GM23338 (cell line): ENCODE data around the gene CAMSAP2.

ENCODE experiments used
- CREB1 ChIP-seq: fragments of 250-450 bp; sonication (Bioruptor Pico); IDR thresholded peaks from 2 replicates; pipeline ENCODE4 v1.5.0; 2020; ENCODE audit warnings: low read depth, mild to moderate bottlenecking, moderate library complexity
- TF ChIP-seq, protein P1 (sequence below), 2 experiments: fragments of 200-600 bp in 1 of 2; sonication (generic) in 1 of 2; conservative IDR thresholded peaks; 2 replicates each; pipeline versions ENCODE4 v1.5.1 to v1.6.1; 2016 to 2017; ENCODE audit warnings: antibody characterized with exemption in 2 of 2, low read depth in 2 of 2, mild to moderate bottlenecking in 2 of 2, moderate library complexity in 1 of 2

DNA sequence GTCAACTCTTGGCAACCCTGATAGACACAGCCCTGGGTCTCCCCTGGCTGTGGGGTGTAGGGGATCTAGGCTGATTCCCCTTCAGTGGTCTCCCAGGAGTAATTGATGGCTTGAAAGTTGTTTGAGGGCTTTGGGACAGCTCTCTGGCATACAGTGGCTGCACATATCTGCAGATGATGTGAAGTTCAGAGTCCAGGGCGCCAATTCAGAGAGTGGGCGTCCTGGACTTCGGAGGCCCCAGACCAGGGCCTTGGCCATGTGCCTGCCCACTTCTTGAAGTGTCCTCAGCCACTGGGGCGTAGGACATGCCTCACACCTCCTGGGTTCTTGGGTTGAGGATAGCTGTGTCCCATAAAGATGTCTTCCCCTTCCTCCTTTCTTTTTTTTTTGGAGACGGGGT lies 158.6 kb downstream of the CAMSAP2 start:
- TF ChIP-seq, protein P1, sequence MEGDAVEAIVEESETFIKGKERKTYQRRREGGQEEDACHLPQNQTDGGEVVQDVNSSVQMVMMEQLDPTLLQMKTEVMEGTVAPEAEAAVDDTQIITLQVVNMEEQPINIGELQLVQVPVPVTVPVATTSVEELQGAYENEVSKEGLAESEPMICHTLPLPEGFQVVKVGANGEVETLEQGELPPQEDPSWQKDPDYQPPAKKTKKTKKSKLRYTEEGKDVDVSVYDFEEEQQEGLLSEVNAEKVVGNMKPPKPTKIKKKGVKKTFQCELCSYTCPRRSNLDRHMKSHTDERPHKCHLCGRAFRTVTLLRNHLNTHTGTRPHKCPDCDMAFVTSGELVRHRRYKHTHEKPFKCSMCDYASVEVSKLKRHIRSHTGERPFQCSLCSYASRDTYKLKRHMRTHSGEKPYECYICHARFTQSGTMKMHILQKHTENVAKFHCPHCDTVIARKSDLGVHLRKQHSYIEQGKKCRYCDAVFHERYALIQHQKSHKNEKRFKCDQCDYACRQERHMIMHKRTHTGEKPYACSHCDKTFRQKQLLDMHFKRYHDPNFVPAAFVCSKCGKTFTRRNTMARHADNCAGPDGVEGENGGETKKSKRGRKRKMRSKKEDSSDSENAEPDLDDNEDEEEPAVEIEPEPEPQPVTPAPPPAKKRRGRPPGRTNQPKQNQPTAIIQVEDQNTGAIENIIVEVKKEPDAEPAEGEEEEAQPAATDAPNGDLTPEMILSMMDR (conservative IDR thresholded peaks at IDR 0.05; ENCODE audit: low read depth in 2 of 2): no peak
- TF ChIP-seq CREB1 (CRISPR knock-in tag): no peak
